GM23338 (cell line): Measurements from ENCODE around the gene STX4.

Experiments
- TF ChIP-seq, protein P1 (sequence below), 2 experiments: fragments of 200-600 bp in 1 of 2; sonication (generic) in 1 of 2; conservative IDR thresholded peaks; 2 replicates each; pipeline versions ENCODE4 v1.5.1 to v1.6.1; 2016 to 2017; ENCODE audit warnings: antibody characterized with exemption in 2 of 2, low read depth in 2 of 2, mild to moderate bottlenecking in 2 of 2, moderate library complexity in 1 of 2
- TF ChIP-seq, protein P2 (sequence below): IDR thresholded peaks from one replicate; pipeline ENCODE4 v1.6.1; 2018; ENCODE audit warnings: antibody characterized with exemption; ENCODE audit not compliant: unreplicated experiment

DNA sequence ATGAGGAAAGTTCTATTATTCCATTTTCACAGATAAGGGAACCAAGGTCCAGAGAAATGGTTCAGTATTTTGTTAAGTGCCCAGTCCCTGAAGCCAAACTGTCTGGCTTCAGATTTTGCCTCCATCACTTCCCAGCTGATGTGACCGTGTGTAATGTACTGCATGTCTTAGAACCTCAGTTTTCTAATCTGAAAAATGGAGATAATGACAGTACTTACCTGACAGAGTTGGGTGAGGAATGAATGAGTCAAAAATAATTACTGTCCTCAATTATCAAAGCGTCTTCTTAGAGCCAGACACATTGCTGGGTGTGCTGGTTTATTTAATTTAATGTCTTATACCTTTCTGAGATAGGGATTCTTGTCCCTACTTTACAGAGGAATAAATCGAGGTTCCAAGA, 34.0 kb downstream of the STX4 start:
- TF ChIP-seq, protein P1, sequence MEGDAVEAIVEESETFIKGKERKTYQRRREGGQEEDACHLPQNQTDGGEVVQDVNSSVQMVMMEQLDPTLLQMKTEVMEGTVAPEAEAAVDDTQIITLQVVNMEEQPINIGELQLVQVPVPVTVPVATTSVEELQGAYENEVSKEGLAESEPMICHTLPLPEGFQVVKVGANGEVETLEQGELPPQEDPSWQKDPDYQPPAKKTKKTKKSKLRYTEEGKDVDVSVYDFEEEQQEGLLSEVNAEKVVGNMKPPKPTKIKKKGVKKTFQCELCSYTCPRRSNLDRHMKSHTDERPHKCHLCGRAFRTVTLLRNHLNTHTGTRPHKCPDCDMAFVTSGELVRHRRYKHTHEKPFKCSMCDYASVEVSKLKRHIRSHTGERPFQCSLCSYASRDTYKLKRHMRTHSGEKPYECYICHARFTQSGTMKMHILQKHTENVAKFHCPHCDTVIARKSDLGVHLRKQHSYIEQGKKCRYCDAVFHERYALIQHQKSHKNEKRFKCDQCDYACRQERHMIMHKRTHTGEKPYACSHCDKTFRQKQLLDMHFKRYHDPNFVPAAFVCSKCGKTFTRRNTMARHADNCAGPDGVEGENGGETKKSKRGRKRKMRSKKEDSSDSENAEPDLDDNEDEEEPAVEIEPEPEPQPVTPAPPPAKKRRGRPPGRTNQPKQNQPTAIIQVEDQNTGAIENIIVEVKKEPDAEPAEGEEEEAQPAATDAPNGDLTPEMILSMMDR (conservative IDR thresholded peaks at IDR 0.05; ENCODE audit: low read depth in 2 of 2) = no peak
- TF ChIP-seq, protein P2, sequence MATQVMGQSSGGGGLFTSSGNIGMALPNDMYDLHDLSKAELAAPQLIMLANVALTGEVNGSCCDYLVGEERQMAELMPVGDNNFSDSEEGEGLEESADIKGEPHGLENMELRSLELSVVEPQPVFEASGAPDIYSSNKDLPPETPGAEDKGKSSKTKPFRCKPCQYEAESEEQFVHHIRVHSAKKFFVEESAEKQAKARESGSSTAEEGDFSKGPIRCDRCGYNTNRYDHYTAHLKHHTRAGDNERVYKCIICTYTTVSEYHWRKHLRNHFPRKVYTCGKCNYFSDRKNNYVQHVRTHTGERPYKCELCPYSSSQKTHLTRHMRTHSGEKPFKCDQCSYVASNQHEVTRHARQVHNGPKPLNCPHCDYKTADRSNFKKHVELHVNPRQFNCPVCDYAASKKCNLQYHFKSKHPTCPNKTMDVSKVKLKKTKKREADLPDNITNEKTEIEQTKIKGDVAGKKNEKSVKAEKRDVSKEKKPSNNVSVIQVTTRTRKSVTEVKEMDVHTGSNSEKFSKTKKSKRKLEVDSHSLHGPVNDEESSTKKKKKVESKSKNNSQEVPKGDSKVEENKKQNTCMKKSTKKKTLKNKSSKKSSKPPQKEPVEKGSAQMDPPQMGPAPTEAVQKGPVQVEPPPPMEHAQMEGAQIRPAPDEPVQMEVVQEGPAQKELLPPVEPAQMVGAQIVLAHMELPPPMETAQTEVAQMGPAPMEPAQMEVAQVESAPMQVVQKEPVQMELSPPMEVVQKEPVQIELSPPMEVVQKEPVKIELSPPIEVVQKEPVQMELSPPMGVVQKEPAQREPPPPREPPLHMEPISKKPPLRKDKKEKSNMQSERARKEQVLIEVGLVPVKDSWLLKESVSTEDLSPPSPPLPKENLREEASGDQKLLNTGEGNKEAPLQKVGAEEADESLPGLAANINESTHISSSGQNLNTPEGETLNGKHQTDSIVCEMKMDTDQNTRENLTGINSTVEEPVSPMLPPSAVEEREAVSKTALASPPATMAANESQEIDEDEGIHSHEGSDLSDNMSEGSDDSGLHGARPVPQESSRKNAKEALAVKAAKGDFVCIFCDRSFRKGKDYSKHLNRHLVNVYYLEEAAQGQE = no peak
